ENCODE measurements around the gene NRXN2. TPM values are rescaled to one million over a fixed set of nuclear protein-coding genes. Genes with fewer than 3 reads are reported as not detected.

Gene NRXN2
- total RNA-seq, 2 donors from 2014 or later, result 0.85 to 1.4 TPM

DNA sequence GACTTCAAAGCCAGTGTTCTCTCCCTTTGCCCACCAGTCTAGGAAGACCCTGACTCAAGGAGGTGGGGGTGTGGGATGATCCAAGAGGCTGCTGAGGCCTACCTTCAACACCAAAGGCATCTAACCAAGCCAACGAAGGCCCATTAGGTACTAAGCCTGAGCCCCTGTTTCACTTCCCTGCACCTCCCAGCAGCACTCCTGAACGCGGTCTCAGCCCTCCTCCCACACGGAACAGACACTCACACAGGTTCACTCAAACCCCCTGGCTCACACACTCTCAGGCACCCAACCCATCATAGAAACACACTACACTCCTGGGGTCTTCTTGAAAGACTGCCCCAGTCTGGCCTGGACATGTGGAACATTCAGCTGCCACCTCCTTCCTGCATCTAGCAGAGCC is 91.3 kb downstream of the NRXN2 start:
- Histone ChIP-seq H3K27me3 (no peaks in the 10 kb centered on the region), H3K4me1 (no peaks in the 10 kb centered on the region), H3K4me3 (no peak overlapping the region), H3K9me3 (no peaks in the 10 kb centered on the region), H3K27ac (no peak overlapping the region), H3K36me3 (no peaks in the 10 kb centered on the region)
- TF ChIP-seq, protein P1, sequence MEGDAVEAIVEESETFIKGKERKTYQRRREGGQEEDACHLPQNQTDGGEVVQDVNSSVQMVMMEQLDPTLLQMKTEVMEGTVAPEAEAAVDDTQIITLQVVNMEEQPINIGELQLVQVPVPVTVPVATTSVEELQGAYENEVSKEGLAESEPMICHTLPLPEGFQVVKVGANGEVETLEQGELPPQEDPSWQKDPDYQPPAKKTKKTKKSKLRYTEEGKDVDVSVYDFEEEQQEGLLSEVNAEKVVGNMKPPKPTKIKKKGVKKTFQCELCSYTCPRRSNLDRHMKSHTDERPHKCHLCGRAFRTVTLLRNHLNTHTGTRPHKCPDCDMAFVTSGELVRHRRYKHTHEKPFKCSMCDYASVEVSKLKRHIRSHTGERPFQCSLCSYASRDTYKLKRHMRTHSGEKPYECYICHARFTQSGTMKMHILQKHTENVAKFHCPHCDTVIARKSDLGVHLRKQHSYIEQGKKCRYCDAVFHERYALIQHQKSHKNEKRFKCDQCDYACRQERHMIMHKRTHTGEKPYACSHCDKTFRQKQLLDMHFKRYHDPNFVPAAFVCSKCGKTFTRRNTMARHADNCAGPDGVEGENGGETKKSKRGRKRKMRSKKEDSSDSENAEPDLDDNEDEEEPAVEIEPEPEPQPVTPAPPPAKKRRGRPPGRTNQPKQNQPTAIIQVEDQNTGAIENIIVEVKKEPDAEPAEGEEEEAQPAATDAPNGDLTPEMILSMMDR (IDR thresholded peaks at IDR 0.05), result no peak
- no peak for DNase-seq (ENCODE audit: low spot score)

DNA sequence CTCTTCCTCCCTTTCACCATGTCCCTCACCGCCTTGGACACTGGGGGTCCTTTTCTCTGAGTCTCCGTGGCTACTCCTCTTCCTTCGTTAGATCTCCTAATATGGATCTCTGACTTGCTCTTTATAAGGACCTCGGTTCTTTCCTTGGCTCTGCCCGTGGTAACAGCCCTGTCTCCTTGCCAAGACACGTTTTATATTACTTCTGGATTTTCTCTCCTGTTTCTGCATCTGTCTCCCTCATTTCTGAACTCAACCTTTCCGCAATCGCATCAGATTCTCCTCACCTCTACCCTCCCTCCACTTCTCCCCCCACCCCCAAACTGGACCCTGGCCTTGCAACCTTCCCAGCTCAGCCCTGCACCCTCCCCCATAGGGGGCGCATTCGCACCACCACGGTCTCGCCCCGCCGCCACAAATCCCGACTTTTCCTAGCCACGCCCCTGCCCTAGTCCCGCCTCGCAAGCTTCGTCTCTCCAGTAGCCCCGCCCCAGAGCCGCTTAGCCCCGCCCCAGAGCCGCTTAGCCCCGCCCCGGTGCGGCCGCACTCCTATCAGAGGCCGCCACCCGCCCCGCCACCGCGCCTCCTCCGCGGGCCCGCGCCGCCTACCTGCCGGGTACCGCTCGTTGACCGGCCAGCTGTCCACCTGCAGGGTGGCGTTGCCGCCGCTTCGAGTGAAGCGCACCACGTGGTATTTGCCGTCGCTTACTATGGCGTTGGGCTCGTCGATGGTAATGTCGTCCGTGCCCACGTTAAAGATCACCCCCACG is 93.0 kb downstream of the NRXN2 start:
- DNase-seq (ENCODE audit: low spot score), result no peak
- Histone ChIP-seq H3K27me3 (no peaks in the 10 kb centered on the region), H3K4me3 (no peak overlapping the region), H3K27ac (no peak overlapping the region), H3K9me3 (no peaks in the 10 kb centered on the region), H3K36me3 (no peaks in the 10 kb centered on the region), H3K4me1 (no peaks in the 10 kb centered on the region)
- TF ChIP-seq, protein P1 (IDR thresholded peaks at IDR 0.05), result no peak

DNA sequence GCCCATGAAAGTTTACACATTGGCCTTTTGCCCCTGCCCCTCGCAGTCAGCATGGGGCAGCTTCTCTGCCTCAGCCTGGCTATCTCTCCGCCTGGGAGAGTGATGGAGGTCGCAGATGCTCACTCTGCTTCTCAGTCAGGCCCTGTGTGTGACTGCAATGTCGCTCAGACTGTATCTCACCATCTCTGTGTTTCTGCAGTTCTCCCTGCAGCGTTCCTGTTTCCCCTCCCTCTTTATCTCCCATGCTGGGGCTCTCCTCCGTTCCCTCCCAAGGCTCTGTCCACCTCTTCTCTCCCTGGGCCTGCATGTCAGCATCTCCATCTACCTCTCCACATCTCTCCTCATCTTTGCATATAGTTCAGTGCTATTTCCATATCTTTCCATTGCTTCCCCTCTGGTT is 93.9 kb downstream of the NRXN2 start:
- DNase-seq (ENCODE audit: low spot score), result no peak
- H3K4me3 ChIP-seq, result no peak overlapping the region

DNA sequence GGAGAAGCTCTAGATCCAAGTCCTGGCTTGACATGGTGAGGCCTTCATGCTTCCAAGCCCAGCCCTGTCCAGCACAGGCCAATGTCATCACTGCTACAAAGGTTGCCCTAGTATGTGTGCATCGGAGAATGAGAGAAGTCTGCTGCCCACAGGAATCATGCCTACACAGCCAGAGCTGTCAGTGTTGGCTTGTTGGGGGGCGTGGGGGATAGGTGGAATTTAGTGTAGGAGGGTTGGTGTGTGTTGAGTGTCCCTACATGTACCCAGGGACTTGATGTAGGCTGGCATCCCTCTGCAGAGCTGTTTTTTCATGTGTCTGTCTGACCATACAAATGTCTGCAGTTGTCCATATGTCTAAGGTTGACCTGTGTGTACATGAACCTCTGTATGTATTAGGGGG is 94.4 kb downstream of the NRXN2 start:
- Histone ChIP-seq H3K36me3 (no peaks in the 10 kb centered on the region), H3K4me1 (no peaks in the 10 kb centered on the region), H3K27me3 (no peaks in the 10 kb centered on the region), H3K4me3 (no peak overlapping the region), H3K9me3 (no peaks in the 10 kb centered on the region), H3K27ac (no peak overlapping the region)
- DNase-seq (ENCODE audit: low spot score), result no peak
- TF ChIP-seq, protein P1 (IDR thresholded peaks at IDR 0.05), result no peak

More for the DNA sequence above, 93.9 kb downstream of the NRXN2 start:
- H3K9me3 ChIP-seq, result no peaks in the 10 kb centered on the region
- H3K36me3 ChIP-seq, result no peaks in the 10 kb centered on the region
- H3K27me3 ChIP-seq, result no peaks in the 10 kb centered on the region
- no peak overlapping the region for H3K27ac ChIP-seq
- no peaks in the 10 kb centered on the region for H3K4me1 ChIP-seq
- TF ChIP-seq, protein P1 (IDR thresholded peaks at IDR 0.05), result no peak

DNA sequence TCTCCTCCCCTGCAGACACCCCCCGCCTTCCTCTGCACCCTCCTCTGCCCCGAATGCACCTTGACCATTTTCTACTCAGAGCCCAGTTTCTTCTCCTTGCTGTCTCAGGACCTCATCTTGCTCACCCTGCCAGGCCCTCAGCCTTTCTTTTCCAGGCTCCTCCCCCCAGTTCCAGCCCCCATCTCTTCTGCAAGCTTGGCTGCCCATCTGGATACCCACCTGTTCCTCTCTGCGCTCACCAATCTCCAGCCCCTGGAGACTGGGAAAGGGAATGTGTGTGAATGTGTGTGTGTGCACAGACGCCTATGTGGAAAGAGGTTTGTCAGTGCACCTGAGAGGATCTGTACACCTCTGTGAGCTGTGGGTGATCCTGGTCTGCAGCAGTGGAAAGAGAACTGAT is 95.6 kb downstream of the NRXN2 start:
- Histone ChIP-seq H3K36me3 (no peaks in the 10 kb centered on the region), H3K9me3 (no peaks in the 10 kb centered on the region), H3K27me3 (no peaks in the 10 kb centered on the region), H3K4me1 (no peaks in the 10 kb centered on the region), H3K4me3 (no peak overlapping the region), H3K27ac (no peak overlapping the region)
- TF ChIP-seq, protein P1 (IDR thresholded peaks at IDR 0.05), result no peak
- no peak for DNase-seq (ENCODE audit: low spot score)

DNA sequence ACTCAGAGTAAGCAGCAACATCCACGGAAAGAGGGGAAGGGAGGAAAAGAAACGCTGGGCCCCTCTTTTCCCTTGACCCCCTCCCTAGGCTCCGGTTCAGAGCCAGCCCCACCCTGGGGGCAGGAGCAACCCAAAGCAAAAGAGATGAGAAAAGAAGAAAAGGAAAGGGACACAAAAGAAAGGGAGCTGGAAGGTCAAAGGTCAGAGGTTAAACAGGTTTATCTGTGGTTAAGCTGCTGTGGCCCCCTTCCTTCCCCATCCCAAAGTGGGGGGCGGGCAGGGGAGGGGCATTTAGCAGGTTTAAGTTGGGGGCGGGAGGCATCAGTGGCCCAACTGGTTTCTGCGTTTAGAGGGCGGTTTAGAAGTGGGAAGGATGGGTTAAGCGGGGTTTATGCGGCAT is 96.4 kb downstream of the NRXN2 start:
- TF ChIP-seq, protein P1 (IDR thresholded peaks at IDR 0.05), result no peak

More for the DNA sequence above, 96.4 kb downstream of the NRXN2 start:
- Histone ChIP-seq H3K4me1 (no peaks in the 10 kb centered on the region), H3K27me3 (no peaks in the 10 kb centered on the region), H3K36me3 (no peaks in the 10 kb centered on the region), H3K9me3 (no peaks in the 10 kb centered on the region), H3K27ac (no peak overlapping the region), H3K4me3 (no peak overlapping the region)
- no peak for DNase-seq (ENCODE audit: low spot score)

Measured in right atrium auricular region (tissue), 2 donors.